MCF 10A (cell line): ENCODE results near the gene TFF2. TPM values are rescaled to one million over a fixed set of nuclear protein-coding genes. Genes with fewer than 3 reads are reported as not detected.

Source experiments
- BruUV-seq: library from RNA; stranded (reverse); fragments of 400-500 nt; replicated peaks from 2 replicates; lab custom pipeline; 2021; lab: Mats Ljungman, UMichigan
- CTCF ChIA-PET: fragments of 300-600 bp; sonication (Branson Sonifier 250); formaldehyde crosslinking; extraction: SDS; loops from one replicate; lab custom pipeline; 2021; ENCODE audit warnings: antibody characterized with exemption, inconsistent platforms; lab: Yijun Ruan, JAX
- POLR2A ChIA-PET: fragments of 300-600, 350-650 bp; sonication (Branson Sonifier 250); formaldehyde crosslinking; extraction: SDS; loops from one replicate; lab custom pipeline; 2020; ENCODE audit warnings: antibody characterized with exemption, inconsistent platforms; lab: Yijun Ruan, JAX
- DNase-seq: peaks from one replicate; pipeline ENCODE4 v3.0.0-alpha.2; 2018; ENCODE audit not compliant: unreplicated experiment
- H3K27ac Mint-ChIP-seq: one replicate; pipeline ENCODE4 v1.8.0; 2022; ENCODE audit warnings: mild to moderate bottlenecking, low read depth, mixed read lengths; ENCODE audit not compliant: unreplicated experiment
- H3K27me3 Mint-ChIP-seq: one replicate; pipeline ENCODE4 v1.8.0; 2022; ENCODE audit warnings: mixed read lengths; ENCODE audit not compliant: insufficient read depth, unreplicated experiment
- H3K36me3 Mint-ChIP-seq: one replicate; pipeline ENCODE4 v1.8.0; 2022; ENCODE audit warnings: mild to moderate bottlenecking, moderate library complexity, mixed read lengths; ENCODE audit not compliant: insufficient read depth, unreplicated experiment
- H3K4me1 Mint-ChIP-seq: one replicate; pipeline ENCODE4 v1.8.0; 2022; ENCODE audit warnings: mixed read lengths; ENCODE audit not compliant: insufficient read depth, unreplicated experiment
- H3K4me3 Mint-ChIP-seq: one replicate; pipeline ENCODE4 v1.8.0; 2022; ENCODE audit warnings: mild to moderate bottlenecking, moderate library complexity, mixed read lengths; ENCODE audit not compliant: unreplicated experiment
- H3K9me3 Mint-ChIP-seq: one replicate; pipeline ENCODE4 v1.8.0; 2022; ENCODE audit warnings: mixed read lengths; ENCODE audit not compliant: unreplicated experiment
- intact Hi-C: fragments of 100-400 bp; cut with micrococcal nuclease; formaldehyde crosslinking; loops from 2 replicates; pipeline ENCODE4 v1.14.1; 2022
- total RNA-seq: library from RNA; stranded (reverse); gene quantifications from 2 replicates; pipeline ENCODE4 v1.2.3, GENCODE V29; 2022
- TF ChIP-seq, protein P1 (sequence below): fragments of 200-600 bp; IDR thresholded peaks from one replicate; pipeline ENCODE4 v1.8.0; 2022; ENCODE audit warnings: antibody characterized with exemption, mild to moderate bottlenecking; ENCODE audit not compliant: unreplicated experiment

The TFF2 gene
- total RNA-seq, 1 experiment from 2014 or later, result not detected

DNA sequence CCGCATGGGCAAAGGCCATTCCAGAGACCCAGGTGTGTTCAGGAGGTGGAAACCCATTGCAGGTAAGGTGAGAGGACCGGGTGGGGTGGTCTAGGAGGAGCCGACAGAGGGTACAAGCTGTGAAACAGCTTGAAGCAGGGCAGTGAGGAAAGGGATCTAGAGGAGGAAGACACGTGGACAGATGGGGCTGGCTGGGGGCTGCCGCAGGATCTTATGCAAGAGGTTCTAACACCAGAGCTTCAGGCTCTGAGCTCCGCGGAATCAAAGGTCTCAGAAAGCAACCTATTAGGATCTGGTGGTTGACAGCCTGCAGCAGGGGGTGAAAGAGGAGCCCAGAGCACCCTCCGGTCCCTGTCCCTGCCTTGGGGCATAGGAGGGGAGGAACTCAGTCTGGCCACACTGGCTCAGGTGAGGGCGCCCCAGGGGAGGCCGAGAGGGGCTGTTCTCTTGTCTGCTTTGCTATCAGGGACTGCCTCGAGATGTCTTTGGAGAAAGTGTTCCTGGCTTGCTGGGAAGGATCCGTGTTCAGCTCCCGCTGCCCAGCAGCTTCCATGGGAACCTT is 13.6 kb upstream of the TFF2 start:
- no TSS peak for BruUV-seq
- intact Hi-C loops, result no loop called here
- H3K4me3 Mint-ChIP-seq, result no peak overlapping the region
- TF ChIP-seq, protein P1, sequence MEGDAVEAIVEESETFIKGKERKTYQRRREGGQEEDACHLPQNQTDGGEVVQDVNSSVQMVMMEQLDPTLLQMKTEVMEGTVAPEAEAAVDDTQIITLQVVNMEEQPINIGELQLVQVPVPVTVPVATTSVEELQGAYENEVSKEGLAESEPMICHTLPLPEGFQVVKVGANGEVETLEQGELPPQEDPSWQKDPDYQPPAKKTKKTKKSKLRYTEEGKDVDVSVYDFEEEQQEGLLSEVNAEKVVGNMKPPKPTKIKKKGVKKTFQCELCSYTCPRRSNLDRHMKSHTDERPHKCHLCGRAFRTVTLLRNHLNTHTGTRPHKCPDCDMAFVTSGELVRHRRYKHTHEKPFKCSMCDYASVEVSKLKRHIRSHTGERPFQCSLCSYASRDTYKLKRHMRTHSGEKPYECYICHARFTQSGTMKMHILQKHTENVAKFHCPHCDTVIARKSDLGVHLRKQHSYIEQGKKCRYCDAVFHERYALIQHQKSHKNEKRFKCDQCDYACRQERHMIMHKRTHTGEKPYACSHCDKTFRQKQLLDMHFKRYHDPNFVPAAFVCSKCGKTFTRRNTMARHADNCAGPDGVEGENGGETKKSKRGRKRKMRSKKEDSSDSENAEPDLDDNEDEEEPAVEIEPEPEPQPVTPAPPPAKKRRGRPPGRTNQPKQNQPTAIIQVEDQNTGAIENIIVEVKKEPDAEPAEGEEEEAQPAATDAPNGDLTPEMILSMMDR, result no peak
- no peak for DNase-seq
- H3K4me1 Mint-ChIP-seq, result no peaks in the 10 kb centered on the region
- H3K9me3 Mint-ChIP-seq, result no peaks in the 10 kb centered on the region
- no peak overlapping the region for H3K27ac Mint-ChIP-seq
- H3K27me3 Mint-ChIP-seq, result peaks cover 20% of the 10 kb centered on the region
- CTCF ChIA-PET, result no interaction called here
- POLR2A ChIA-PET, result no interaction called here
- no peaks in the 10 kb centered on the region for H3K36me3 Mint-ChIP-seq

DNA sequence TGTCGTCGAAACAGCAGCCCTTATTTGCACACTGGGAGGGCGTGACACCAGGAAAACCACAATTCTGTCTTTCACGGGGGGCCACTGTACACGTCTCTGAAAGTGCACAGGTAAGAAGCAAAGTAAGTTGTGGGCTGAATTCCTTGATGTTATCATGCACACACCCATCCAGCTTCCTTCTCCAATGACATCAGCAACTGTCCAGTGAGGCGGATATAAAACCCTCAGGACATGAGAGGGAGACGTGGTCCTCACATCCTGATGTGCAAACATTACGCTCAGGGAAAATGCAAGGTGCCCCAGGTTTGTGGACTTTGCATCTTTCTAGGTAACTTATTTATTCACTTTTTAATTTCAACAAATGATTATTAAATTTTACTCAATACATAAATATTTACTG is 12.5 kb upstream of the TFF2 start:
- POLR2A ChIA-PET, result no interaction called here
- TF ChIP-seq, protein P1, result no peak
- Mint-ChIP-seq H3K27ac (no peak overlapping the region), H3K4me1 (no peaks in the 10 kb centered on the region), H3K4me3 (no peak overlapping the region), H3K27me3 (peaks cover 20% of the 10 kb centered on the region), H3K36me3 (no peaks in the 10 kb centered on the region), H3K9me3 (no peaks in the 10 kb centered on the region)
- no TSS peak for BruUV-seq
- CTCF ChIA-PET, result interaction anchor here (1.5 kb wide), 1 partner anchor 18 kb away, joined by 4 read pairs; no protein-coding TSS in a partner anchor
- intact Hi-C loops, result no loop called here
- no peak for DNase-seq

DNA sequence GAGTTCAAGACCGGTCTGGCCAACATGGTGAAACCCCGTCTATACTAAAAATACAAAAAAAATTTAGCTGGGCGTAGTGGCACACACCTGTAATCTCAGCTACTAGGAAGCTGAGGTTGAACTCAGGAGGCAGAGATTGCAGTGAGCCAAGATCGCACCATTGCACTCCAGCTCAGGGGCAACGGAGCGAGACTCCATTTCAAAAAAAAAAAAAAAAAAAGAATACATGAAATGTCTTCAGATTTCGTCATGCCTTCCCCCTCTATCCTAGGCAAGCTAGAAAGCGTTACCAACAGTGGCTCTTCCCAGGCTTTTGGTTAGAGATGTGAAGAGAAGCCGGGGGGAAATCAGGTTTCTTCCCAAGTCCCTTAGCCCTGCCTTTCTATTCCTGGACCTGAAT is 11.9 kb upstream of the TFF2 start:
- DNase-seq, result no peak
- Mint-ChIP-seq H3K4me3 (no peak overlapping the region), H3K9me3 (no peaks in the 10 kb centered on the region), H3K27me3 (peaks cover 20% of the 10 kb centered on the region), H3K4me1 (no peaks in the 10 kb centered on the region), H3K27ac (no peak overlapping the region), H3K36me3 (no peaks in the 10 kb centered on the region)
- ChIA-PET CTCF (interaction anchor here (0.6 to 1.5 kb wide), 2 partner anchors 18 to 220 kb away, joined by 4 to 7 read pairs; no protein-coding TSS in a partner anchor), POLR2A (no interaction called here)
- TF ChIP-seq, protein P1, result no peak
- no TSS peak for BruUV-seq
- intact Hi-C loops, result no loop called here

DNA sequence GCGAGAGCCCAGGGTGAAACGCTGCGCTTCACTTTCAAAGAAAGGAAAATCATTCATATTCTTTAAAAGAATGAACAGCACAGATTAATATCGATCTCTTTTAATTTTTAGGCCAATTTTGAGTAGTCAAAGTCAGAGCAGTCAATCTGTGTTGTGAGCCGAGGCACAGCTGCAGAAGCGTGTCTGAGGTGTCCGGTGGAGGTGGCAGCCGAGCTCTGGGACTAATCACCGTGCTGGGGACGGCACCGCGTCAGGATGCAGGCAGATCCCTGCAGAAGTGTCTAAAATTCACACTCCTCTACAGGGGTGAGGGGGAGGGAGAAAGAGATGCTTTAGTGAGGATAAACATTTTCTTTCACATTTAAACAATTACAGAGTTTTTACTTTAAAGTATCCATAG is 11.4 kb upstream of the TFF2 start:
- TF ChIP-seq, protein P1, result no peak
- Mint-ChIP-seq H3K36me3 (no peaks in the 10 kb centered on the region), H3K9me3 (no peaks in the 10 kb centered on the region), H3K27ac (no peak overlapping the region), H3K27me3 (peaks cover 20% of the 10 kb centered on the region), H3K4me1 (no peaks in the 10 kb centered on the region), H3K4me3 (no peak overlapping the region)
- ChIA-PET CTCF (interaction anchor here (0.6 kb wide), 1 partner anchor 28 kb away, joined by 3 read pairs; no protein-coding TSS in a partner anchor), POLR2A (no interaction called here)
- DNase-seq, result no peak
- BruUV-seq, result no TSS peak
- intact Hi-C loops, result no loop called here
